Measurements from ENCODE around the gene PAFAH2. TPM values are rescaled to one million over a fixed set of nuclear protein-coding genes. Genes with fewer than 3 reads are reported as not detected.

PAFAH2 gene
- total RNA-seq, 1 experiment from 2014 or later, result 12.4 TPM

DNA sequence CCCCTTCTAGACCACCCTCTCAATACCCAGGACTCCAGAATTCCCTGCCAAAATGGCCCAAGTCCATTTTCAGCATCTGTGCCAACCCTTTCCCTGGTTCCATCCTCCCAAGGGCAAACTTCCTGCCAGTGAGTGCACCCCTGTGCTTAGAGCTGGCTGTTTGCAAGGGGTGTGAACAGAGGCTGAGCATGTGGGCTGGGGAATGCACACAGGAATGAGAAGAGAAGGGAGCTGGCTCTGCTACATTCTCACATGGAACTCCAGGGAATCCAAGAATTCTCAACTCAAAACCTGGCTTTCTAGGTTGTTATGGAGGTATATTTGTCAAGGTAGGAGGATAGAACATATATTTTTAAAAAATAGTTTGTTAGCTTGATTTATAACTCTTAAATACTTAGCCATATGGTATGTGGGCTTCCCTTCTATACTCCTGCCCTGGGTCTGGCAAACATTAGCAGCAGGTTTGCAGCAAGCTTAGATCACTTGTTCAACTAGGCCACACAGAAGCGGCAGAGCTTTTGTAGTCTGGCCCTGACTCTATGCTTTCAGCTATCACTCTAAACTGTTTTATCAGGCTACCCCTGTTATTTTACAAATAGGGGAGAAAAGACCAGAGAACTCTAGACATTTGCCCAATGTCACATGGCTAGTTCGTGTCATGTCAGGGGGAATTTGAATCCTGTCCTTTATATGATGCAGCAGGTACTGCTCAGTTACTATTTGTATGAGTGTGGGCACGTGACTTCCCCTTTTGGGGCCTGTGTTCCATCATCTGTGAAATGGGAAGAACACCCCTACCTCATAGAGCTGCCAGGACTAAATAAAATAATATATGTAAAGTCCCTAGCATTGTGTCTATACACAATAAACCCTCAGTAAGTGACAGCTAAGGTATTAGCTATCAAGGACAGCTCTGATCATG lies 83.5 kb downstream of the PAFAH2 start:
- no peak overlapping the region for H3K4me3 Mint-ChIP-seq
- H2AFZ ChIP-seq (ENCODE audit: low read length), result no peak overlapping the region
- H4K91ac ChIP-seq (ENCODE audit: insufficient read length, low read depth, low read length), result no peak overlapping the region
- no CpG with 5 or more reads among the region's 3 CpGs for WGBS (ENCODE audit: extremely low coverage, insufficient read length, low lambda C conversion rate)
- H2BK20ac ChIP-seq (ENCODE audit: low read depth, low read length, poor library complexity, severe bottlenecking), result no peak overlapping the region
- H2BK120ac ChIP-seq (ENCODE audit: low read depth, low read length, poor library complexity, severe bottlenecking), result no peak overlapping the region
- DNase-seq, result no peak
- H2BK5ac ChIP-seq (ENCODE audit: insufficient read length, low read length), result no peak overlapping the region
- TF ChIP-seq, protein P1, sequence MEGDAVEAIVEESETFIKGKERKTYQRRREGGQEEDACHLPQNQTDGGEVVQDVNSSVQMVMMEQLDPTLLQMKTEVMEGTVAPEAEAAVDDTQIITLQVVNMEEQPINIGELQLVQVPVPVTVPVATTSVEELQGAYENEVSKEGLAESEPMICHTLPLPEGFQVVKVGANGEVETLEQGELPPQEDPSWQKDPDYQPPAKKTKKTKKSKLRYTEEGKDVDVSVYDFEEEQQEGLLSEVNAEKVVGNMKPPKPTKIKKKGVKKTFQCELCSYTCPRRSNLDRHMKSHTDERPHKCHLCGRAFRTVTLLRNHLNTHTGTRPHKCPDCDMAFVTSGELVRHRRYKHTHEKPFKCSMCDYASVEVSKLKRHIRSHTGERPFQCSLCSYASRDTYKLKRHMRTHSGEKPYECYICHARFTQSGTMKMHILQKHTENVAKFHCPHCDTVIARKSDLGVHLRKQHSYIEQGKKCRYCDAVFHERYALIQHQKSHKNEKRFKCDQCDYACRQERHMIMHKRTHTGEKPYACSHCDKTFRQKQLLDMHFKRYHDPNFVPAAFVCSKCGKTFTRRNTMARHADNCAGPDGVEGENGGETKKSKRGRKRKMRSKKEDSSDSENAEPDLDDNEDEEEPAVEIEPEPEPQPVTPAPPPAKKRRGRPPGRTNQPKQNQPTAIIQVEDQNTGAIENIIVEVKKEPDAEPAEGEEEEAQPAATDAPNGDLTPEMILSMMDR (conservative IDR thresholded peaks at IDR 0.05), result no peak
- H3K36me3 Mint-ChIP-seq (ENCODE audit: insufficient read depth in 1 of 3, low read depth in 3 of 3), result no peaks in the 10 kb centered on the region; a peak in 1 of 7 replicates
- no peak overlapping the region for H3K9ac ChIP-seq (ENCODE audit: extremely low read depth, insufficient read length, low read length)
- no peak overlapping the region for H4K8ac ChIP-seq (replicated peaks; ENCODE audit: insufficient read length, low read depth, low read length)
- H3K56ac ChIP-seq (ENCODE audit: insufficient read length, low read depth, low read length), result no peak overlapping the region
- no peak overlapping the region for H3K18ac ChIP-seq (ENCODE audit: insufficient read length, low read depth, low read length)
- H3K27ac Mint-ChIP-seq, result no peak overlapping the region
- H3T11ph ChIP-seq (ENCODE audit: low read length), result no peak overlapping the region
- no peaks in the 10 kb centered on the region for H3K27me3 ChIP-seq (ENCODE audit: insufficient read depth, low read length)
- no peaks in the 10 kb centered on the region; the same call in 1 of the 2 replicates for H3K4me1 ChIP-seq (ENCODE audit: insufficient read depth, low read length)
- H3K27ac ChIP-seq (ENCODE audit: insufficient read length, low read depth, low read length), result no peak overlapping the region
- peaks cover 11 to 15% of the 10 kb centered on the region in 2 experiments for H3K4me1 Mint-ChIP-seq
- no peak overlapping the region for H2AK5ac ChIP-seq (ENCODE audit: insufficient read length, low read length)
- no peak overlapping the region for H3K4ac ChIP-seq (ENCODE audit: low read depth, low read length)
- no peaks in the 10 kb centered on the region for H3K79me1 ChIP-seq (ENCODE audit: insufficient read depth, low read depth, low read length, poor library complexity, severe bottlenecking)
- H3K9me3 ChIP-seq (ENCODE audit: control insufficient read depth, low read depth, low read length), result no peaks in the 10 kb centered on the region
- H3K27me3 Mint-ChIP-seq (ENCODE audit: low read depth), result peaks cover 10% of the 10 kb centered on the region
- H3K9me3 Mint-ChIP-seq, result no peaks in the 10 kb centered on the region
- H4K5ac ChIP-seq (ENCODE audit: insufficient read length, low read depth, low read length), result no peak overlapping the region
- no peaks in the 10 kb centered on the region for H3K79me2 ChIP-seq (ENCODE audit: insufficient read depth, low read length)
- H2BK15ac ChIP-seq (ENCODE audit: low read depth, low read length), result 0 out of 2 replicates have a peak overlapping the region, but pooled peaks have one; percentile 48
- H3K14ac ChIP-seq (ENCODE audit: insufficient read depth, low read length), result no peak overlapping the region
- no peak overlapping the region for H3K23ac ChIP-seq (ENCODE audit: insufficient read length, low read depth, low read length)
- H3K23me2 ChIP-seq (ENCODE audit: insufficient read length, low read depth, low read length, poor library complexity, severe bottlenecking), result no peaks in the 10 kb centered on the region
- H4K20me1 ChIP-seq (ENCODE audit: control insufficient read depth, insufficient read depth, insufficient read length), result no peaks in the 10 kb centered on the region
- H3K4me2 ChIP-seq (ENCODE audit: insufficient read depth, insufficient read length, low read length), result no peak overlapping the region
- no peak overlapping the region for H2BK12ac ChIP-seq (ENCODE audit: insufficient read length, low read depth, low read length)

All from H9 (cell line).